ENCODE measurements around the gene C2CD4B.

- TF ChIP-seq TAF1 (IDR thresholded peaks at IDR 0.05; ENCODE audit: borderline replicate concordance, insufficient read depth, low read length): no peak
- no peak for TF ChIP-seq SIN3A (IDR thresholded peaks at IDR 0.05; ENCODE audit: borderline replicate concordance, insufficient read depth, low read length)
- TF ChIP-seq POLR2AphosphoS5 (IDR thresholded peaks at IDR 0.05; ENCODE audit: low read depth, low read length): no peak
- no peak for TF ChIP-seq REST (IDR thresholded peaks at IDR 0.05; ENCODE audit: insufficient read depth in 1 of 2, low read depth in 2 of 2, low read length in 2 of 2)
- no peak for TF ChIP-seq FOXP2 (optimal IDR thresholded peaks at IDR 0.05; ENCODE audit: borderline replicate concordance, extremely low read depth, extremely low read length, insufficient read depth)
Measured at GRCh38 chr15:62165104-62165792, at the start of gene C2CD4B.
